OCI-LY3 (cell line): ENCODE results near the gene ACTR8.

Source experiments
- EZH2phosphoT487 ChIP-seq: fragments of 200-600 bp; shearing (Covaris generic); IDR thresholded peaks from 2 replicates; pipeline ENCODE4 v1.6.1; 2018; ENCODE audit warnings: antibody characterized with exemption, mixed run types, low read depth
- TF ChIP-seq, protein P1 (sequence below): fragments of 200-600, 300-600 bp; sonication (generic); IDR thresholded peaks from 2 replicates; pipeline ENCODE4 v1.5.1; 2014; ENCODE audit warnings: antibody characterized with exemption, low read length, low read depth

DNA sequence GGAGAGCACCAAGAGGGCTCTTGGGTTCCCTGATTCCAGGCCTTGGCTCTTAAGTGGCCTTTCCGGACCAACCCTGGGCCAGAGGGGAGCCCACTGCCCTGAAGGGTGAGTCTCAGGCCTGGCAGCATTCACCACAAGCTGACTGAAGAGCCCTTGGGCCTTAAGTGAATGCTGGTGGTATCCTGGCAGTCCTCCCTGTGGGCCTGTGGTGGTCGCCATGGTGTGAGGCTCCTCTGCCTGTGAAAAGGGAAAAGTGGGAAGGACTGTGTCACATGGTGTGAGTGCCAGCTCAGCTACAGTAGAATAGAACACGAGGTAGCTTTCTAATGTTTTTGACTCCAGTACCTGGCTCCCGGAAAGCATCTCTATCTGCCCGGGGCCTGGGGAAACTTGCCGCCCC is 51.0 kb downstream of the ACTR8 start:
- TF ChIP-seq, protein P1, sequence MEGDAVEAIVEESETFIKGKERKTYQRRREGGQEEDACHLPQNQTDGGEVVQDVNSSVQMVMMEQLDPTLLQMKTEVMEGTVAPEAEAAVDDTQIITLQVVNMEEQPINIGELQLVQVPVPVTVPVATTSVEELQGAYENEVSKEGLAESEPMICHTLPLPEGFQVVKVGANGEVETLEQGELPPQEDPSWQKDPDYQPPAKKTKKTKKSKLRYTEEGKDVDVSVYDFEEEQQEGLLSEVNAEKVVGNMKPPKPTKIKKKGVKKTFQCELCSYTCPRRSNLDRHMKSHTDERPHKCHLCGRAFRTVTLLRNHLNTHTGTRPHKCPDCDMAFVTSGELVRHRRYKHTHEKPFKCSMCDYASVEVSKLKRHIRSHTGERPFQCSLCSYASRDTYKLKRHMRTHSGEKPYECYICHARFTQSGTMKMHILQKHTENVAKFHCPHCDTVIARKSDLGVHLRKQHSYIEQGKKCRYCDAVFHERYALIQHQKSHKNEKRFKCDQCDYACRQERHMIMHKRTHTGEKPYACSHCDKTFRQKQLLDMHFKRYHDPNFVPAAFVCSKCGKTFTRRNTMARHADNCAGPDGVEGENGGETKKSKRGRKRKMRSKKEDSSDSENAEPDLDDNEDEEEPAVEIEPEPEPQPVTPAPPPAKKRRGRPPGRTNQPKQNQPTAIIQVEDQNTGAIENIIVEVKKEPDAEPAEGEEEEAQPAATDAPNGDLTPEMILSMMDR: no peak
- no peak for TF ChIP-seq EZH2phosphoT487
